ENCODE data around the gene ASTN2. TPM values are rescaled to one million over a fixed set of nuclear protein-coding genes. Genes with fewer than 3 reads are reported as not detected.

ASTN2 gene
- total RNA-seq, 1 donor from 2014 or later = 12.2 TPM

GRCh38 chr9:116786737-116787136, 628.1 kb downstream of the ASTN2 start:
- no peak for TF ChIP-seq CTCF (IDR thresholded peaks at IDR 0.05; ENCODE audit: insufficient read depth, low read length, poor library complexity, severe bottlenecking)
- H3K4me3 ChIP-seq (ENCODE audit: low read depth, low read length) = no peak overlapping the region
- H3K36me3 ChIP-seq (ENCODE audit: control insufficient read depth, insufficient read depth, low read length) = no peaks in the 10 kb centered on the region
- H3K27me3 ChIP-seq (ENCODE audit: control insufficient read depth, insufficient read depth, low read length) = no peaks in the 10 kb centered on the region
- DNase-seq (ENCODE audit: low read depth) = no peak

- no peaks in the 10 kb centered on the region for H3K36me3 ChIP-seq (ENCODE audit: control insufficient read depth, insufficient read depth, low read length)
- H3K27me3 ChIP-seq (ENCODE audit: control insufficient read depth, insufficient read depth, low read length) = peaks cover 2% of the 10 kb centered on the region
- TF ChIP-seq CTCF (IDR thresholded peaks at IDR 0.05; ENCODE audit: insufficient read depth, low read length, poor library complexity, severe bottlenecking) = no peak
- DNase-seq (ENCODE audit: low read depth) = no peak
- H3K4me3 ChIP-seq (ENCODE audit: low read depth, low read length) = no peak overlapping the region
These were observed 637.7 kb downstream of the ASTN2 start for GRCh38 chr9:116777116-116777515.

- Histone ChIP-seq H3K27me3 (ENCODE audit: control insufficient read depth, insufficient read depth, low read length) (peaks cover 2% of the 10 kb centered on the region), H3K36me3 (ENCODE audit: control insufficient read depth, insufficient read depth, low read length) (no peaks in the 10 kb centered on the region), H3K4me3 (ENCODE audit: low read depth, low read length) (no peak overlapping the region)
- no peak for DNase-seq (ENCODE audit: low read depth)
- no peak for TF ChIP-seq CTCF (IDR thresholded peaks at IDR 0.05; ENCODE audit: insufficient read depth, low read length, poor library complexity, severe bottlenecking)
These were observed 640.3 kb downstream of the ASTN2 start for GRCh38 chr9:116774421-116775180.

GRCh38 chr9:116767219-116767618, 647.6 kb downstream of the ASTN2 start:
- peak; percentile 7 for DNase-seq (ENCODE audit: low read depth)
- H3K27me3 ChIP-seq (ENCODE audit: control insufficient read depth, insufficient read depth, low read length) = no peaks in the 10 kb centered on the region
- no peak for TF ChIP-seq CTCF (IDR thresholded peaks at IDR 0.05; ENCODE audit: insufficient read depth, low read length, poor library complexity, severe bottlenecking)

GRCh38 chr9:116765011-116765410, 649.8 kb downstream of the ASTN2 start:
- Histone ChIP-seq H3K36me3 (ENCODE audit: control insufficient read depth, insufficient read depth, low read length) (no peaks in the 10 kb centered on the region), H3K4me3 (ENCODE audit: low read depth, low read length) (no peak overlapping the region), H3K27me3 (ENCODE audit: control insufficient read depth, insufficient read depth, low read length) (no peaks in the 10 kb centered on the region)
- no peak for DNase-seq (ENCODE audit: low read depth)
- TF ChIP-seq CTCF (IDR thresholded peaks at IDR 0.05; ENCODE audit: insufficient read depth, low read length, poor library complexity, severe bottlenecking) = no peak

More at GRCh38 chr9:116767219-116767618, 647.6 kb downstream of the ASTN2 start:
- Histone ChIP-seq H3K36me3 (ENCODE audit: control insufficient read depth, insufficient read depth, low read length) (no peaks in the 10 kb centered on the region), H3K4me3 (ENCODE audit: low read depth, low read length) (no peak overlapping the region)

- H3K36me3 ChIP-seq (ENCODE audit: control insufficient read depth, insufficient read depth, low read length) = no peaks in the 10 kb centered on the region
- H3K27me3 ChIP-seq (ENCODE audit: control insufficient read depth, insufficient read depth, low read length) = no peaks in the 10 kb centered on the region
- H3K4me3 ChIP-seq (ENCODE audit: low read depth, low read length) = no peak overlapping the region
- no peak for DNase-seq (ENCODE audit: low read depth)
- no peak for TF ChIP-seq CTCF (IDR thresholded peaks at IDR 0.05; ENCODE audit: insufficient read depth, low read length, poor library complexity, severe bottlenecking)
These were observed 651.1 kb downstream of the ASTN2 start for GRCh38 chr9:116763770-116764169.
